HepG2 (cell line): ENCODE results near the gene LTB4R2. TPM values are rescaled to one million over a fixed set of nuclear protein-coding genes. Genes with fewer than 3 reads are reported as not detected.
A peak's percentile ranks its signal among the peaks of the same experiment; 100 is the strongest.

Experiments
- ATF5 ChIP-seq: sonication (generic); formaldehyde crosslinking; IDR thresholded peaks from 2 replicates; pipeline ENCODE4 v1.4.0; 2020; ENCODE audit warnings: mild to moderate bottlenecking, low read depth, missing genetic modification reagents
- ATF7 ChIP-seq, 2 experiments: fragments of 450-650 bp in 1 of 2; sonication (generic) in 1 of 2; formaldehyde crosslinking in 1 of 2; IDR thresholded peaks; 2 replicates each; pipeline versions ENCODE4 v1.4.0 to v1.6.1; 2016 to 2020; ENCODE audit warnings: antibody characterized with exemption in 1 of 2, mild to moderate bottlenecking in 1 of 2, missing genetic modification reagents in 1 of 2
- HMGXB3 ChIP-seq: sonication (generic); formaldehyde crosslinking; IDR thresholded peaks from 2 replicates; pipeline ENCODE4 v1.4.0; 2020; ENCODE audit warnings: missing genetic modification reagents, borderline replicate concordance
- ZBTB33 ChIP-seq: sonication (generic); formaldehyde crosslinking; IDR thresholded peaks from 2 replicates; pipeline ENCODE4 v1.4.0; 2020; ENCODE audit warnings: missing genetic modification reagents
- ZNF414 ChIP-seq: sonication (generic); formaldehyde crosslinking; IDR thresholded peaks from 2 replicates; pipeline ENCODE4 v1.5.0; 2020; ENCODE audit warnings: missing genetic modification reagents
- ZNF546 ChIP-seq: sonication (generic); formaldehyde crosslinking; conservative IDR thresholded peaks from 2 replicates; pipeline ENCODE4 v1.8.1; 2023; ENCODE audit warnings: mild to moderate bottlenecking, missing genetic modification reagents
- ZNF615 ChIP-seq: sonication (generic); formaldehyde crosslinking; IDR thresholded peaks from 2 replicates; pipeline ENCODE4 v1.5.0; 2020; ENCODE audit warnings: mild to moderate bottlenecking, missing genetic modification reagents, borderline replicate concordance
- ZNF710 ChIP-seq: sonication (generic); formaldehyde crosslinking; IDR thresholded peaks from 2 replicates; pipeline ENCODE4 v1.5.0; 2020; ENCODE audit warnings: mild to moderate bottlenecking, missing genetic modification reagents, borderline replicate concordance
- ZNF878 ChIP-seq: sonication (generic); formaldehyde crosslinking; IDR thresholded peaks from 2 replicates; pipeline ENCODE4 v1.8.1; 2023; ENCODE audit warnings: mild to moderate bottlenecking, missing genetic modification reagents, moderate library complexity
- polyA plus RNA-seq, 8 experiments: library from polyadenylated mRNA; depleted of rRNA in 3 of 8; stranded (reverse) in 7 of 8; unstranded in 1 of 8; fragments of >200 nt; fragmentation: Illumina TruSeq in 4 of 8; extraction: Trizol in 4 of 8; gene quantifications; 2 replicates each; pipeline versions ENCODE4 v1.2.1 to v1.2.3, GENCODE V29; 2011 to 2016; ENCODE audit warnings: low read depth in 4 of 8, missing spikeins in 1 of 8, mixed read lengths in 1 of 8; ENCODE audit not compliant: insufficient read depth in 1 of 8
- total RNA-seq, 5 experiments: library from RNA; depleted of rRNA; stranded (reverse); fragments of >200 nt; fragmentation: Illumina TruSeq; extraction: Trizol; gene quantifications; 2 replicates each; pipeline ENCODE4 v1.2.3, GENCODE V29; 2016; ENCODE audit warnings: low read depth in 1 of 5

The LTB4R2 gene
- total and polyA plus RNA-seq, 2 of the 13 experiments (the other 11 are each of a cell fraction or from before 2014, with no cell fraction given): 3.9 to 6.9 TPM

GRCh38 chr14:24332268-24332993 lies 22.5 kb downstream of the LTB4R2 start (continued):
- peak; percentile 79; the same call in 1 of the 2 replicates for TF ChIP-seq HMGXB3
- peak; percentile 99; the same call in 1 of the 2 replicates for TF ChIP-seq ZNF414
- TF ChIP-seq ZNF710: peak; percentile 83; the same call in 1 of the 2 replicates
- TF ChIP-seq ZNF878 (CRISPR knock-in tag): no peak; the same call in 1 of the 2 replicates
- peak; percentile 86 for TF ChIP-seq ZBTB33 (CRISPR knock-in tag)
- TF ChIP-seq ZNF546: peak; percentile 94
- peak; percentile 72 for TF ChIP-seq ATF7 (IDR thresholded peaks at IDR 0.05)
- peak; percentile 93 for TF ChIP-seq ATF7 (CRISPR knock-in tag; IDR thresholded peaks at IDR 0.05)
- no peak for TF ChIP-seq ZNF615 (CRISPR knock-in tag)
- peak; percentile 93 for TF ChIP-seq ATF5
